Right renal pelvis (tissue), 4 donors: ENCODE results near the gene KRTAP5-4. TPM values are rescaled to one million over a fixed set of nuclear protein-coding genes. Genes with fewer than 3 reads are reported as not detected.
"Not testable (repeated sequence)": the region's sequence is repeated elsewhere in the genome, so short reads cannot be mapped to it uniquely, and the experiment has no call there.

Experiments
- DNase-seq, 4 donors: peaks; one replicate each; pipeline ENCODE4 v3.0.0-alpha.2; 2013; ENCODE audit warnings: low read depth in 4 of 4, low spot score in 3 of 4, missing footprints in 1 of 4
- polyA plus RNA-seq, 4 donors: library from polyadenylated mRNA; unstranded; fragments of 120-200 nt; gene quantifications; one replicate each; pipeline ENCODE4 v1.2.1, GENCODE V29; 2013; ENCODE audit not compliant: insufficient read length in 4 of 4

Gene KRTAP5-4
- polyA plus RNA-seq, 4 donors, result 0.05 TPM; not detected in 3

DNA sequence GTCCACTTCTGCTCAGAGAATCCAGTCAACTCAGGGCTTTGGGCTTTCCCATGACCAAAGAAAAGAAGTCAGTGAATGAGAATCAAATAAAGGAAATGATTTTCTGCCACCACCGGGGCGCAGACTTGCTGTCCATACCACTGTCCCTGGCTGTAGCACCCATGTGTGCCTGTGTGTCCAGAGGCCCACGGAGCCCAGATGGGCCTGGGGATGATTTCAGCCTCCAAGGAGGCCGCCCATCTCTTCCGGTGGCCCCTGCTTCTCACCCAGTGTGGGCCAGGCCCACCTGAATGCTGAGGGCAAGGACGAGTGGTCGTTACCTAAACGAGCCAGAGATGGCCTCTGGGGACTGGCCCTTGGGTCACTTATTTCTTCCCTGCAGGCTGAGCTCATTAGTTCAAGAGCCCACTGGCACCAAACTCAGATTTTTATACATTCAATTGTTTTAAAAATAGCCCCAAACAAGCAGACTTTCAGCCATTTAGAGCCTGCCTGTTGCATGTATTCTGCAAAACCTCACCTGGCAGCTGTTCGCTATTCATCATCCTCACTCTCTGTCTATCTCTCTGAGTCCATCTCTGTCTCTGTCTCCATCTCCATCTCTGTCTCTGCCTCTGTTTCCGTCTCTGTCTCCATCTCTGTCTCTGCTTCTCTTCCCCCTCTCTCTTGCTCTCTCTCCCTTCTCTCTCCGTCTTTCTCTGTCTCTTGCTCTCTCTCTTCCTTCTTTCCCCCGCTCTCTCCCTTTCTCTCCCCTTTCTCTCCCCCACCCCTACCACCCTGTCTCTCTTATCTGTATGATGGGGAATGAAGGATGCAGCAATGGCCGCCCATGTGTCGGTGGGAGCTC is 31.8 kb upstream of the KRTAP5-4 start:
- DNase-seq, result no peak

DNA sequence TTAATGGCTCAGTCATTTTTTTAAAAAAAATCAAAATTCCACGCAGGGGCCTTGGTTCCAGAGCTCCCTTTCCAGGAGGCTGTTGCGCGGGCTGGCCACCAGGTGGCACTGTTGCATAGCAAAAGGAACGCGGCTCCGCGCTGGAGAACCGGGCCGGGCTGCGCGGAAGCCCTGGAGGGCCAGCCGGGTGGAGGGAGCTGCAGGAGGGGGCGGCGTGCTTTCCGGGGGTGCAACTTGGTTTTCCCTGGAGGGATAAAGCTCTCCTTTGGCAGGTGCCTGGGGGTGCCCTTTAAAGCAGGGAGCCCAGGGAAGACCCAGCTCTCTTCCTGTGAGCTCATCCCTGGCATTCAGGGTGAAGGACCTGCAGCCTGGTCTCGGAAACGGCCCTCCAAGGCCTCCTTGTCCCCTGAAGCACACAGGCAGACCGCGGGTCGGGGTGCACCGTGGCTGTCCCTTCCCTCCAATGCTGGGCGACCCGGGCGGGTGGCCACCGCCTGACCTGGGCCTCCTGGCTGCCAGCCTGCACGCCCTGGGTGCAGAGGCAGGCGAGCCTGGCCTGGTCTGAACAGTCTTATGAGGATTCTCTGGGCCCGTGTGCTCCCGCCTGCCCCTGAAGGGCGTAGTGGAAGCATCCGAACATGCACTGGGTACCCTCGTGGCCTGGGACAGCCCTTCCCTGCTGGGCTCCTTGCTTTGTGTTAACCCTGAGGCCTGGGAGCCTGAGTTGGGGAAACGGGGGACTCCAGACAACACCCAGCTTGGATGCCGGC is 31.0 kb upstream of the KRTAP5-4 start:
- DNase-seq, result no peak

DNA sequence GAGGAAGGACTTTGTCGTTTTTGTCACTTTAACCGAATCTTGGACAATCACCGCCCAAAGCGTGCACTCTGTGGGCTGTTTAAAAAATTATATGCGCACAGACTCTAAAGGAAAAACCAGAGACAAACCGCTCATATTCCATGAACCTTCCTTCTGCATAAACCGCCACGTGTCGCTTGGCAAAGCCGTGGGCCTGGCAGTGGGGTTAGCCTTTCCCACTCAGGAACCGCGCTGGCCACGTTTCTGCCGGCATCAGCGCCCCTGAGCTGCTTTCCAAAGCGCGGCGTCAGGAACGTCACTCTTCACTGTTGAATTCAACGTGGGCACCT is 30.5 kb upstream of the KRTAP5-4 start:
- DNase-seq, result no peak

DNA sequence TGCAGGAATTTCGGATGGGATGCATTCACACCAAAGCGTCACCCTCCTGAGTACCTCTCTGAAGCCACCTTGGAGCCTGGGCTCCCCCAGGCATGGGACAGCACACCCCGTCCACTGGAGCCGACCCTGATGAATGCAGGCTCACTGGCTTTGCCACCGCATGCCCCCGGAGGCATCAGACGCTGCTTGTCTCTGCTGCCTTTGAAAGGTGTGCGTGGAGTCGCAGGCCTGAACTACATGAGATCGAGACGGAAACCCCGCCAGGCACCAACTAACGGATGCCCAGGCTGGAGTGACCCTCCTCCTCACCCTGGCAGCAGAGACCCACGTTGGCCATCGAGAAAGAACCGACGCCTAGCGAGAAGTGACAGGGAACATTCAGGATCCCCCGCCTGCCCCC is 30.1 kb upstream of the KRTAP5-4 start:
- DNase-seq, result no peak

DNA sequence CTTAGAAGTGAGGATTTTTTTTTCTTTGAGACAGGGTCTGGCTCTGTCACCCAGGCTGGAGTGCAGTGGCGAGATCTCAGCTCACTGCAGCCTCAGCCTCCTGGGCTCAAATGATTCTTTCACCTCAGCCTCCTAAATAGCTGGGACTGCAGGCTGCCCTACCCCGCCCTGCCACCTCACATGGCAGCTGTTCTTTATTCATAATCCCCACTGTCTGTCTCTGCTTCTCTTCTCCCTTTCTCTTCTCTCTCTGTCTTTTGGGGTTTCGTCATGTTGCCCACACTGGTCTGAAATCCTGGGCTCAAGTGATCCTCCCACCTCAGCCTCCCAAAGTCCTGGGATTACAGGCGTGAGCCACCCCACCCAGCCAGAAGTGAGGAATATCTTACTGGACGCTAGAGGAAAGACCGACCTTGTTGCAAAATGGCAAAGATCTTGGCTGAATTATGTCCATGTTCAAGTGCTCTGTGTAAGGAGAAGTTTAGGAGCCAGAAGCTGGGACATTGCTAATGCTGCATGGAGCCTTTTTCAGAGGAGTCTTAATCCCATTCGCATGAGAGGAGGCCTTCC is 29.6 kb upstream of the KRTAP5-4 start:
- no peak for DNase-seq

DNA sequence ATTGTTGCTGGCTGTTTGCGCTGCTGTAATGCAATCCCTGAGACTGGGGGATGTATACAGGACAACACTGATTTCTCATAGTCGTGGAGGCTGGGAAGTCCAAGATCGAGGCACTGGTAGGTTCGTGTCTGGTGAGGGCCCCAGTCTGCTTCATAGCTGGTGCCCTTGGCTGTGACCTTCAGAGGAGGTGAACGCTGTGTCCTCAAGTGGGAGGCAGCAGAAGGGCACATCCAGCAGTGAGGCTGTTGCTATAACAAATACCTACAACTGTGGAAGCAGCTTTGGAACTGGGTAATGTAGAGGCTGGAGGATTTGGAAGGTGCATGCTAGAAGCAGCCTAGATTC is 29.0 kb upstream of the KRTAP5-4 start:
- DNase-seq, result no peak

DNA sequence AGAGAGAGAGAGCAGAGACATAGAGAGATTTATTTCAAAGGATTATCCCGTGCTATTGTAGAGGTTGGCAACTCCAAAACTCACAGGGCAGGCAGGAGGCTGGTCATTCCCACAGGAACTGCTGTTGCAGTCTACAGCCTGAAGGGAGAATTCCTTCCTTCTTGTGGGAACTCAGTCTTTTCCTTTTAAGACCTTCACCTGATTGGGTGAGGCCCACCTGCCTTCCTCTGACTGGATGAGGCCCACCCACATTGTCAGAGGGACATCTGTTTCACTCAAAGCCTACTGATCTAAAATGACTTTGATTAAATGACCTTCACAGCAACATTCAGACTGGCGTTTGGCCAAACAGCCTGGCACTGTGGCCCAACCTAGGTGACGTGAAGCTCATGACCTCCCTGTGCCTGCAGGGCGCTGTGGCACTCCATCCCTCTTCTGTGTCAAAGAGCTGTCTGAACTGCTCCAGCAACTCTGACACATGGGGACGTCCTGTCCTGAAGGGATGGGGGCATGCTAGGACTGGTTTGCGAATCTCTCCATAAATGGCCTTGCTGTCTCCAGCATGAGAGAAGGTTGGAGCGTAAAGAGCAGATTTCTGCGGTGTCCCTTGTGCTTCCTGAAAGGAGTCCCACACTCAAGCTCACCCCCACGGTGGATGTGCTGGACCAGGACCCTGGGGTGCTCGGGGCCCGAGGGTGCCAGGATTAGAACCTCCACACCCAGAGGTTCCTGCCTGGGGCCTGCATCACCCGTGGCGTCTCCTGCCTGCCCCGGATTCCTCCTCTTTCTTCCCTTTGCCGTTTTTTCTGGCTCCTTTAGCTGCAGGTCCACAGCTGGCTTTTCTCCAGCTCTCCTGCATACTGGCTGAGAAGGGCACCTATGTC is 28.3 kb upstream of the KRTAP5-4 start:
- no peak for DNase-seq

DNA sequence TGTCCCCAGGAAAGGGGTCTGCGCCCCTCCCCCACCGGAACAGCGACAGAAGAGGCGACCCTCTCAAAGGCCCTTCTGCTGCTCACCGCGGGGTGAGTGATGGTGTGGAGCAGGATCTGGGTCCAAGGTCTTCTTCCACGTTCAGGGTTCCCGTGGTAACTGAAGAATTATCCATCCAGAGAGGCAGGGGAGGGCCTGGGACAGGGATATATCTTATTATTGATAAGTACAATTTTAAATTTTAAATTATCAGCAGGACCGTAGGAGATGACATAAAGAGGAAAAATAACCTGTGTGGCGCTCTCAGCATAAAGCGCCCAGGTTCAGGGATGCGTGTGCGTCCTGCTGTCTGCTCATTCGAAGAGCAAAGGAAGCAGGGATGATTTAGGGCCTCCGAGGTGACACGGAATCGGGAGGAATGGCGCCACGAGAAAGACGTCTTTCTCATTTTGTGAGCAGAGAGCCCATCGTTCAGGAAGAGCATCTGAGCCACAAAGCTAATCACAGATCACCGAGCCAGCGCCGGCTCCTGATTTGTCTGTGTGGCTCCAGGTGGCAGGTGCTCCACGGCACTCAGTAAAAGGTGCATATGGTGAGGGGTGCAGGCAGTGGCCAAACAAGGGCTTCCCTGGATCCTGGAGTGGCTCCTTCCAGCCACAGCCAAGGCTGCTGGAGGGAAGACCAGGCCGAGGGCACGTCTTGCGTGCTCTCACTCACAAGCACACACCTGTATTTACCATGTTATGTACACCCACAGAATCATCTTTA is 26.9 kb upstream of the KRTAP5-4 start:
- no peak for DNase-seq

DNA sequence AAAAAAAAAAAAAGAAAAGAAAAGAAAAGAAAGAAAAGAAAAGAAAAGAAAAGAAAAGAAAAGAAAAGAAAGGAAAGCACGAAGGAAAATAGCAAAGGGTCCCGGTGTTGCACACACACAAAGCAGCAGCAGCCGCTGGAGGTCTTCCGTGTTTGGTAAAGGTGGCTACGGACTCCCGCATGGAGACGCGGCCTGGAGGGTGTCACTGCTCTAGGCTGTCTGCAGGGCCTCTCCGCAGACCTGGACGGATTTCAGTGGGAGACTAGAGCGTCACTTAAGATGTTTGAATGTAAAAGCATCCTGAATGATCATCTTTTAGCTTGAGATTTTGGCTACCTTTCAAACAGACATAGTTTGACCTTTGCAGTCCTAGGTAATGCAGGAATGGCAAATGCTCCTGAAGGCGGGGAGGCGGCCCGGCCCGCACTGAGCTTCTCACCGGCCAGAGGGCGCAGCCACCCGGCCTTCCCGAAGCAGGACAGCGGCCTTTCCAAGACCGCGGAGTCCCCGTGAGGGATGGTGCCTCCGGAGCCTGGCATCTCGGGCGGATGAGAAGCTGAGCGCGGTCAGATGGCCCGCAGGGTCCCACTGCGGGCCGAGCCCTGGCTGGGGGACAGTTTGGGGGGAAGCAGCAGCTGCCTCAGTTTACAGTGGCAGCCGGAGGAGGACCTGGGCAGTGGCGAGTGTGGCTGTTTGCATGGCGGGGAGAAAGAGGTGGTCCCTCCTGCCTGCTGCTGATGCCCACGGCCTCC is 26.1 kb upstream of the KRTAP5-4 start:
- no peak for DNase-seq

DNA sequence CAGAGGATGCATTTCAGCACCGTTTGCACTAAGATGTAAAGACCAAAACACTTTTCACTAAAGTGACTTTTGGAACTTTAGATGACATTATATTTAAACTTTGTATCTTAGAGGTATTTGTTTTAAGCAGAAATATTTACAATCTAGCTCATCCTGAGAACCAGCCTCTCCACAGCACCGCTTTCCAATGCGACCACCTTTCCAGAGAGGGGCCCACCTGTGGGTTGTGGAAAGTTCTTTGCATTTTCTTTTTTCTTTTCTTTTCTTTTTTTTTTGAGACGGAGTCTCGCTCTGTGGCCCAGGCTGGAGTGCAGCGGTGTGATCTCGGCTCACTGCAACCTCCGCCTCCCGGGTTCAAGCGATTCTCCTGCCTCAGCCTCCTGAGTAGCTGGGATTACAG is 24.6 kb upstream of the KRTAP5-4 start:
- DNase-seq, result not testable (repeated sequence)

DNA sequence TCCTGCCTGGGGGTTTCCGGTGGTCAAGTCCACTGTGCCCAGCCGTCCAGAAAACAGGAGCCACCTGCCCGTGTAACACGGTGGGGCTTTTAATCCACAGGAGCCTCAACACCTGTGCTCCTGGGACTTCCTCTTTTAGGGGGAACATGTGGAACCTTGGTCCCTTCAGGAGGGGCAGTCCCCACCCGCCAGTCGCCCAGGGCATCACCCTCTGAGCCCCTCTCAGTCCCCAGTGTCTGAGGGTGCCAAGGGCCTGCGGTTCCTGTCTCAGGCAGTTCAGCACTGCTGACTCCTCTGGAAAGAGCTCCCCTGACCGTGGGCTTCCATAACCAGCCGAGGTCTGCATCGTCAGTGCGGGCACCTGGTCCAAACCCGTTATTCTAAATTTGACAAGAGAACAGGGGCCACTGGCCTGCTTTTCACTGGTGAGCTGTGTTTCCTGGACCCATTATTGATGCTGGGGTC is 23.5 kb upstream of the KRTAP5-4 start:
- DNase-seq, result no peak

DNA sequence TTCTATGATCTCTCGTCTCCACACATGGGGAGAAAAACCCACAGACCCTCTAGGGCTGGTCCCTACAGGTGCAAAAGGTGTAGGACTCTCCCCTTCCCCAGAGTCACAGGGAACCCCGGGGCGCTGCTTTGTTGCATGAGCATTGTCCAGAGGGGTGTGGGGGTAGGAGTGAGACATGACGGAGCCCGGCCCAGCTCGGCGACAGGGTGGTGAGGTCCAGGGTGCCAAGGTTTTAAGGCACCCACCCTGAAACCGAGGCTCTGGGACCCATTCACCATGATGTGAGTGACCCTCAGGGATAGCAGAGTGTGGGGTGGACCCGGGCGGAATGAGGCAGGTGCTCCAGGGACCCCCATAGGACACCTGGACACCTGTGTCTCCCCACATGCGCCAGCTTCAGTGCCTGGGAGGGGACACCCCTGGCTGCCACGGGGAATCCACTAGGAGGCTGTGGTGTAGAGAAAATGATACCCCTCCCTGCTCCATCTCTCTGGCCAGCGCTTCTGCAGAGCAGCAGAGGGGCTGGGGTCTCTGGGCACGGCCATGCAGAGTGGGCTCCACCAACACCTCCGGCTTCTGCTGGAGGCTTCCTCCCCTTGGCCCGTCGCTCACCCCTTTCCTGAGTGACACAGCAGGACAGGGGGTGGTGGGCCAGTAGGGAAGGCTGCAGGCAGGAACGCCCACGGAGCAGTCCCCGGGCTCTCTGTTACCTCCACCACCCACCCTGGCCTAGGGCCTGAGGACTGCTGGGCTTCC is 22.8 kb upstream of the KRTAP5-4 start:
- DNase-seq, result no peak

DNA sequence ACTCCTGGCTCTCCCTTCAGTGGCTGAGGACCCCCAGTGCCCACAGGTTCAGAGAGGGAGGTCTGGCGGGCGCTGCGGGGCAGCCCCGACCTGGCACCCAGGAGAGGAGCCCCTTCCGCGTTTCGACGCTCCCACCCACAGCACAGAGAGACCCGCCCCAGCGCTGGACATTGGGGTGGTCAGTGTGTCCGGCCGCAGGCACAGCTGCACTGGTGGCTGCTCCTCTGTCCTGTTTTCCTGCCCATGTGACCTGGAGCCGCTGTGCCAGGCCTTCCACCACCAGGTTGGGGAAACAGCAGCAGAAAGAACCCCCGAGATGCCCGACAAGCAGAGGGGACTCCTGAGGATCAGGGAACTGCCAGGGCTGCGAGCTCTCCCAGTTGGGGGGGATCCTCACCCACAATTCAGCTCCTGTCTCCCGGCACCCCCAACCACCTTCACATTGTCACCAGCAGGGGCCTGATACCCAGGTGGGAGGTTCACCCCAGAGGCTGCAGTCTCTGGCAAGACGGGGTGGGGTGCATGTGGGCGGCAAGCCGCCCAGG is 21.3 kb upstream of the KRTAP5-4 start:
- no peak for DNase-seq

DNA sequence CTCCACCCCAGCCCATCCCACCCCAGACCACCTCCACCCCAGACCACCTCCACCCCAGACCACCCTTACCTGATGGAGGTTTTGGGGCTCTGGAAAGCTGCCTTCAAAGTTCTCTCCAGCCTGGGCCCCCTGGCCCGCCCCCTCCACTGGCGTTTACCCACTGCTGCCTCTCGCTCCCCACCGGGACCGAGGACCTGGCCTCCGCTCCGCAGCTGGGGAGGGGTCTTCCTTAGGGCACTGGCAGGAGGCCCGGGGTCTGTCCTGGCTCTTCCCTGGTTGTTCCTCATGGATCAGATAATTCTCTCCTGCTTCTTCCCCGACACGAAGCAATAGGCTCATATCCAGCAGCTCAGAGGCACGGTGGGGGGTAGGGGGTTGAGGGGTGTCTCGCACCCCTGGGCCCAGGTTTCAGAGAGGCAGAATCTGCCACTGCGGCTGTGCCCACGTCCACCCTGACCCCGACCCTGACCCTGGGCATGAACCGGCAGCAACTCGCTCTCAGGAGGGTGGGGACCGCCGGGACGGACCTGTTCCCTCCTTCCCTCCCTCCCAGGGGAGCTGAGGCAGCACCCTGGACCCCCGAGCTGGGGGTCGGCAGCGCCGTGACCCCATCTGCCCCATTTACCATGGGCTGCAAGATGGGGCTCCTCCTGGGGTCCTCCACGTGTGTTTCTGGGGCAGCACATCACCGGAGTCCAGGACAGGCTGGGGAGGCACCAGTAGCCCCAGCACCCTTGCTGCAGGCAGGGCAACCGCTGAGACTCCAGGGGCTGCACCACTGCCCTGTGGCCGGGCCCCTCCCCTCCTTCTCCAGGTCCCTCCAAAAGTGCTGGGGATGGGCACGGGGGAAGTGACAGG is 20.6 kb upstream of the KRTAP5-4 start:
- no peak for DNase-seq

DNA sequence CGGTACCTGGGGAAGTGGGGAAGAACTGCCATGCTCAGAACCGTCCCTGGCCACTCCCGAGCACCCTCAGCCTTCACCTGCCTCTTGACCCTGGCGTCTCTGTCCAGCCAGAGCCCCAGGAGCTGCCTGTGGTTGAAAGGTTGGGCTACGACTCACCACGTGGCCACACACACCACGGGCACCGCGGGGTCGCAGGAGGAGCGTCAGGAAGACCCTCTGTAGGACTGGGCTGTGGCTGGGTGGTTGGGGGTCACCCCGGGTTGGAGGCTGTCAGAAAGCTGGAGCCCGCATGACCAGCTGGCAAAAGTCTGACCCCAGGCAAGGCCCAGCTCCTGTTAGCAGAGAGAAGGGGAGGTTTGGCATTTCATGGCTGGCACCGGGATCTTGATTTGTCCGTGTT is 19.2 kb upstream of the KRTAP5-4 start:
- no peak for DNase-seq

DNA sequence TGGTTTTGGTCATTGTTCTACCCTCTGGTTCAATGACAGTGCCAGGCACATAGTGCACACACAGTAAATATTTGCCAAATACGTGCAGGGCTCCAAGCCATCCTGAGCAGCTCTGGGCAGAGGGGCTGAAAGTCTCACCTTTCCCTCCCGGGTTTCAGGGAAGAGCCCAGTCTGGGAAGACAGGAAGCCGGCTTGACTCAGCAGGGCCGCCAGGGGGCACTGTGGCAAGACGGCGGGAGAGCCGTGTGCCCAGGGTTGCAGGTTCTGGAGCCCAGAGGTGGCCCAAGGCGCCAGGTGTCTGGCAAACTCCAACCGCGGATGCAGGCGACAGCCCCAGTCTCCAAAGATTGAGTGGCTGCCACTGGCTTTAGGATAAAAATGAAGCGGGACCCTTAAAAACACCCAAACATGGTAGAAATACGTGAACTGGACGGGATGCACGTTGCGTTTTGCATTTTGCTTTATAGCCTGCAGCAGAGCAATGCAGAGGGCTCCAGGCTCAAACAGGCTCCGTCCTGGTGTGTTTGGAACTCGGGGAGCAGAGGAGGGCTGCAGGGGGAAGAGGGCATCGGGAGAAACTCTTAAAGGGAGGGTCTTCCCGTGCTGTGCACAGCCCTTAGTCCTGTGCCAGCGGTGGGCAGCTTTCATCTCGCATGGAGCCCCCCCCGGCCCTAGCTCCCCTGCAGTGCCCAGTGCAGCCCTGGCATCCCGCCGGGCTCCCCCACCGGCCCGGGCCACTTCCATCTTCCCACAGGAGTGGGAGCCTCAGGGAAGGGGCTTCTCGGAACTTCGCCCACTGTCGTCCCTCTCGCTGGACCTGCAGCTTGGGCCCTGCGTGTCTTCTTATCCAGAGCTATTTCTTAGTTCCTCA is 18.4 kb upstream of the KRTAP5-4 start:
- no peak for DNase-seq
